ENCODE measurements around the gene ERBB4. TPM values are rescaled to one million over a fixed set of nuclear protein-coding genes. Genes with fewer than 3 reads are reported as not detected.

ERBB4 gene
- total RNA-seq, 1 donor from 2014 or later: not detected

GRCh38 chr2:211837706-211838105 lies 700.9 kb downstream of the ERBB4 start:
- intact Hi-C loops (cut with micrococcal nuclease): no loop called here

- intact Hi-C loops (cut with micrococcal nuclease): no loop called here
Observed at GRCh38 chr2:211837206-211837605, 701.4 kb downstream of the ERBB4 start.

GRCh38 chr2:211836409-211836808 lies 702.2 kb downstream of the ERBB4 start:
- intact Hi-C loops (cut with micrococcal nuclease): no loop called here

GRCh38 chr2:211835695-211836094 lies 702.9 kb downstream of the ERBB4 start:
- intact Hi-C loops (cut with micrococcal nuclease): no loop called here

- intact Hi-C loops (cut with micrococcal nuclease): no loop called here
Observed at GRCh38 chr2:211833582-211834279, 704.9 kb downstream of the ERBB4 start.

DNA sequence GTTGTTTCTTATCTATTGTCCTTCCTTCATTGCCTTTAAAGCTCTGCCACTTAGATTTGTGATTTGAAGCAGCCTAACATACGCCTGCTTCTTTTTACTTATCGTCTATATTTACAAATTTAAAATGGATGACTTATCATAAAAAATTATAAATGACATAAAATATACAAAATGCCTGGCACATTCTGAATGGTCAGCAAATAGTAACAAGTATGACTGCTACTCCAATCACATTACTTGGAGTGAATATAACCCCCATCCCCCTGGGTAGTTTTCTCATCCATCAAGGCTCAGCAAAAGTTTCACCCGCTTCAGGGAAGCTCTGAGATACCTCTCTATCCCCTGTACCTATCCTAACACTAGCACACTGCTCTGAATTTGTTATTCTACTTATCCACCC lies 708.9 kb downstream of the ERBB4 start:
- intact Hi-C loops (cut with micrococcal nuclease): no loop called here

DNA sequence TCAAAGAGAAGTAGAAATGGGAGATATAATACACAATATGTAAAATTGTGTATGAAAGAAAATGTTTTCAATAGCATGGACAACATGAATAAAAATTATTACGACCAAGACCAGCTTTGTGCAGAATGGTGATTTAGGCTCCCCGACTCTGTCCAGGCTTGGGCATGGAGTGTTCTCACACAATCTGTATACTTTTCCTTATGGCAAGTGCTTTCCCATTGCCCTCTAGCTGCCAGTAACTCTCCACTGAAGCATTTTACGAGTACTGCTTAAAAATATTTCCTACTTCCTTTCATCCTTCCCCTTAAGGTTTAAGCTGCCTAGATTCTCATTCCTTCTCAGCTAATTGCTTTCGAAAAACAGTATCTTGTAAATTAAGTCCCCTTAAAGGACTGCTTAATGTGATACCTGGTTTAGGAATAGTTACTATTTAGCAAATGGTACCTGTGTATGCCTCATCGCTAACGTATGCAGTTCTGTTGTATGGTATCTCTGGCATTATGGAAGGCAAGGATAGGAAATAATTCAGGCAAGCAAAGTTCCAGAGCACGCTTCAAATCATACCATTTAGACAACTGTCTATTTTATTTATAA lies 714.6 kb downstream of the ERBB4 start:
- intact Hi-C loops (cut with micrococcal nuclease): no loop called here

GRCh38 chr2:211822686-211823335 lies 715.8 kb downstream of the ERBB4 start:
- intact Hi-C loops (cut with micrococcal nuclease): no loop called here

DNA sequence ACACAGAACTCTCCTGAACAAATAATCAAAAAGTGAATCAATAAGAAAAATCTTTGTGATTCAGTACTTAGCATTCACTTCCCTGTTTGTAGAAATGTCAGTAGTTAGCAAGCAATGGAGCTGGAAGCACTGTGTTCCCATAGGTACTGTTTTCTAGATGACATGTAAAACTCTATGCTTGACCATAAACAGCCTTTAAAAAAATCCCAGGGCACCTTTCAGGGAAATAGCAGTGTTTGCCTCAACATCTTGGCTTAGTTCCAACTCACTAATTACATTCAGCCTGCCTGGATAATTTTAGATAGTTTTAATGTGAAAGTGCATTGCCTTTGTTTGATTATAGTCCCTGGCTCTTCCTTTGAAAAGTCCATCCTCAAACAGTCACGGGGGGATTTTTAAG lies 721.8 kb downstream of the ERBB4 start:
- intact Hi-C loops (cut with micrococcal nuclease): no loop called here

GRCh38 chr2:211812587-211812986 lies 726.0 kb downstream of the ERBB4 start:
- intact Hi-C loops (cut with micrococcal nuclease): no loop called here

GRCh38 chr2:211802666-211803065 lies 735.9 kb downstream of the ERBB4 start:
- intact Hi-C loops (cut with micrococcal nuclease): no loop called here

- intact Hi-C loops (cut with micrococcal nuclease): no loop called here
Observed at GRCh38 chr2:211800001-211800400, 738.6 kb downstream of the ERBB4 start.

- intact Hi-C loops (cut with micrococcal nuclease): no loop called here
Observed at GRCh38 chr2:211798868-211799267, 739.7 kb downstream of the ERBB4 start.

GRCh38 chr2:211793690-211794089 lies 744.9 kb downstream of the ERBB4 start:
- intact Hi-C loops (cut with micrococcal nuclease): no loop called here

DNA sequence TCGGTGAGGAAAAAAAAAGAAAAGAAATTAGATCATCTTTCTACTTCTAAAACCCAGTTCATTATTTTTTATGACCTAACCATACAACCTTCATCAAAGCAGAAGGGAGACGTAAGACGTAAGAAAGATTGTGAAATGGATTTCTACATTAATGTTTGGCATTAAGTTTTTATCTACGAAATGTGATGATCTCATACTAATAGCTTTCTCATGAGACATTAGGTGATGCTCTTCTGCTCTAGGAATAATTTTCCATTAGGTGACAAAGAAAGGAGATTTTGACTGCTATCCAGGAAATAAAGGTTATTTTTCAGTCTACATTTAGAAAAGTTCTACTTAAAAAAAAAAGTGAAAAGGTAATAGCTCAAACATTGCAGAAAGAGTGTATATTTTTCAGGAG lies 748.6 kb downstream of the ERBB4 start:
- intact Hi-C loops (cut with micrococcal nuclease): no loop called here

GRCh38 chr2:211766689-211767088 lies 771.9 kb downstream of the ERBB4 start:
- intact Hi-C loops (cut with micrococcal nuclease): no loop called here

- intact Hi-C loops (cut with micrococcal nuclease): no loop called here
Observed at GRCh38 chr2:211762479-211762878, 776.1 kb downstream of the ERBB4 start.

DNA sequence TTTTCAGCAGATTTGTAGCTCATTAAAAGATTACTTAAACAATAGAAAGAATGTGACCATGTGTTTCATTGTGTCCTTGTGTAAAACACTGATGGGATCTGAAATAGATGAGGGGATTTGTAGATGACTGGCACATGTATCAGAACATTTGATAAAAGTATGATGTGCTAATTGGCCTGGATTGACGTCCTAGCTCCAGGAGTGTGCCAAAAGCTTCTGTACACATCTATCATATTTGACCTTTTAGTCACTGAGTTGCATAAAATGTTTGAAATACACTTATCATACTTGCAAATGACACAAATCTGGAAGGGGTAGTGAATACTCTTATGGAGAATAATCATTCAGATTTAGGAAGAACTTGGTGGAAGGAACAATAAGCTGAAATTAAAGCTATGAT lies 778.5 kb downstream of the ERBB4 start:
- intact Hi-C loops (cut with micrococcal nuclease): no loop called here

- intact Hi-C loops (cut with micrococcal nuclease): no loop called here
Observed at GRCh38 chr2:211756266-211756665, 782.3 kb downstream of the ERBB4 start.

- intact Hi-C loops (cut with micrococcal nuclease): no loop called here
Observed at GRCh38 chr2:211755187-211755586, 783.4 kb downstream of the ERBB4 start.

DNA sequence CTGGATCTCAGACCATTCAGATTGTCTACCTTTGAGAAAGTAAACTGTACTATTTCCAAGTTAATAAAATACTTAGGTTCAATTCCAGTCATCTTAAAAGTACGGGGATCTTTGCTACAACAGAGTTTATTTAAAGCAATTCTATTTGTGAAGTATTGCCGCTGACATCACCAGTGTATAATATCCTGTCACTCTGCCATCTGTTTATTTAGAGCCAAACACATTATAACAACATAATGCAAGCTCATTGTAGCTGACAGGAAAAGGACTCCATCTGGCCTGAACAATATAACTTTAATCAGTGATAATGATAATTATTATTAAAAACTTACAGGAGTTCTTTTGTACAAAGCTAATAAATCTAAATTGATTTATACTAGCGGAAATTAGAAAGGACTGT lies 786.8 kb downstream of the ERBB4 start:
- intact Hi-C loops (cut with micrococcal nuclease): no loop called here

DNA sequence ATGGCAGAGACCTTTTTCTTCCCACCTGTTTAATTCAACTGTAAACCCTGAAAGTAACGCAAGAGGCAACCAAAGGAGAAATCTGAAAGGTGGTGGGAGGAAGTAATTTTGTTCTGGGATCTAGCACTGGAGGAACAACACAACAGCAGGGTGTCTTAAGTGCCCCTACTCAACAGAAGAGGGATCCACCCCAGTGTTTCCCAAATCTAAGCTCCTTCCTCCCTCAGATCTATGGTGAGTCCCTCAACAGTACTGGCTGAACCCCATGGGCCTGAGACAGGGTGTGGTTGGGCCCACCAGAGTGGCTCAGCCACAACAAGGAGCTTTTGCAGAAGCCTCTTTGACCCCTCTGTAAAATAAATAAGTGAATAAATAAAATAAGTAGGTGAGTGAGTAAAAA lies 790.3 kb downstream of the ERBB4 start:
- intact Hi-C loops (cut with micrococcal nuclease): no loop called here

Data from T-helper 2 cell treated with Interferon-gamma antibody and Interleukin-4, amounts not matched to agents 100 ng/mL and 5 ng/mL, for 36 hours (primary cell).